SIG-M5 (cell line): ENCODE results near the gene NKIRAS1.
"Not testable (repeated sequence)": the region's sequence is repeated elsewhere in the genome, so short reads cannot be mapped to it uniquely, and the experiment has no call there.

Experiments
- DNase-seq: peaks from one replicate; lab custom pipeline; 2025; lab: John Stamatoyannopoulos, UW

The NKIRAS1 gene

GRCh38 chr3:23940775-23941174 is 24.0 kb upstream of the NKIRAS1 start:
- DNase-seq = no peak

DNA sequence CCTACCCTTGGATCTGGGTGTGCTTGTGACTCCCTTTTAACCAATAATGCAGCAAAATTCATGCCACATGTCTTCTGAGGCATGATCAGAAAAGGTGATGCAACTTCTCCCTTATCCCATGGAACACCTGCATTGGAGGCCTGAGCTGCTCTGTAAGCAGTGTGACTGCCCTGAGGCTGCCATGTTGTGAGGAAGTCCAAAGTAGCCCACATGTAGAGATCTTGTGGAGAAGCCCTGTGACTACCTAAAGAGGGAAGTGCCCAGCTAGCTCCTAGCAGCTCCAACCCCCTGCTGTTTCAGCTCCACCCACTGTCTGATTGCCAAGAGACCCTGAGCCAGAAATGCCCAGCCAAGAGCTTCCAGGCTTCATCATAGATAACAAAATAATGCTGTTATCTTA is 21.9 kb upstream of the NKIRAS1 start:
- DNase-seq = no peak

DNA sequence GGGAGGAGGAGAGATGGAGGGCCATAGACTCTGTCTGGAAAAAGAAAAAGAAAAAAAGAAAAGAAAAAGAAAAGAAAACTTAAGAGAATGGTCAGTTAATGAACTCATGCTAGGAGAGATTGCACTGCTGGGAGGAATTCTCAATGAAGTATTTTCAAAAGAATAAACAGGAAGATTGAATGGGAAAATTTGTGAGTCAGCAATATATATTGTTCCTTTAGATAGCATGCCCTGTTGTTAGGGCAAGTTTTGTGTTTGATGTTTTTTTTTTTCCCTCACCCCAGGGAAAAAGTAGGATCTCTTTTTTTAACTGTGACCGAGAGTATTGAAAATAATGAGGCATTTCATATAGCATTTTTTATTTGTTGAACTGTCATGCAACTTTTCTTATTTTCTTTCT is 20.5 kb upstream of the NKIRAS1 start:
- no peak for DNase-seq

- DNase-seq = no peak
These were observed 17.5 kb upstream of the NKIRAS1 start for GRCh38 chr3:23934253-23934652.

GRCh38 chr3:23932571-23932970 is 15.8 kb upstream of the NKIRAS1 start:
- no peak for DNase-seq

DNA sequence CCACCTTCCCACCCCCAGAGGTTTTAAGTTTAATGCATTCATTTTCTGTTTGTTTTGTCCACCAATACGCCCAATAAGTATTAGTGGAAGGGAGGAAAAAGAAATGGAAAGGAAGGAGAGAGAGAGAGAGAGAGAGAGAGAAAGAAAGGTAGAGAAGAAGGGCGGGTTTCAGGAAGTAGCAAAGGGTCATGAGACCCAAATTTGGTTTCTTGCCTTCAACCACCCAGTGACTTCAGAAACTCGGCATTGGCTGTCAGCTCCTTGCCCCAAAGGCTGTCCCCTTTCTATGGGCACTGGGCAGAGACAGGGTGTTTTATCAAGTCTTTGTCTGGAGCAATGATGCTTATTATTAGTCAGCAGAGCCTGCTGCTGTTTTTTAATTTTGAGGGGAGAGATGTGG is 14.8 kb upstream of the NKIRAS1 start:
- no peak for DNase-seq

DNA sequence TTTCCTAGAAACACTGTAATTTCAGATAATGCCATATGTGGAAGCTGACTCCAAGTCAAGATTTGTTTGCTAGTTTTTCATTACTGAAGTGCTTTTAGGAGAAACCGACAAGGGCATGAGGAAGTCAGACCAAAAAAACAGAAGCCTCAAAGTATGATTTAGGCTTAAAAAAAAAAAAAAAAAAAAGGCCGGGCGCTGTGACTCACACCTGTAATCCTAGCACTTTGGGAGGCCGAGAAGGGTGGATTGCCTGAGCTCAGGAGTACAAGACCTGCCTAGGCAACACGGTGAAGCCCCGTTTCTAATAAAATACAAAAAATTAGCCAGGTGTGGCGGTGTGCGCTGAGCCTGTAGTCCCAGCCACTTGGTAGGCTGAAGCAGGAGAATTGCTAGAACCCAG is 11.7 kb upstream of the NKIRAS1 start:
- DNase-seq = no peak

DNA sequence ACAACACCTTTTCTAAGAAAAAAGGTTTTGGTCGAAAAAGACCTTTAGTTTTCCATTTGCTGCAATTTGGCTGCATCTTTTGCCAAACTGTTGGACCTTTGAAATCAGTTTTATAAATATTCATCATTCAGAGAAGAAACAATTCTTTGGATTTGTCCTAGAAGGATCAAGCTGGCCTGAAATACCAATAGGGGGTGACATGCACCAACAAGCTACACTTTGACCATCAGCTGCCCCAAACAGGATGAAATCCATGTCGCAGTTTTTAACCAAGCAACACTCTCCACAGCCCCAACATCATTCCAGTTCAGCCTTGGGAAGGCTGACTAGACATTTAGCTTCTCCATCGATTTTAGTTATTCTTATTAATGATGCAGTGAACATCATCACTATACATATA is 9.9 kb upstream of the NKIRAS1 start:
- DNase-seq = no peak

- no peak for DNase-seq
These were observed 9.5 kb upstream of the NKIRAS1 start for GRCh38 chr3:23926246-23926645.

GRCh38 chr3:23923786-23924185 is 7.0 kb upstream of the NKIRAS1 start:
- DNase-seq = no peak

DNA sequence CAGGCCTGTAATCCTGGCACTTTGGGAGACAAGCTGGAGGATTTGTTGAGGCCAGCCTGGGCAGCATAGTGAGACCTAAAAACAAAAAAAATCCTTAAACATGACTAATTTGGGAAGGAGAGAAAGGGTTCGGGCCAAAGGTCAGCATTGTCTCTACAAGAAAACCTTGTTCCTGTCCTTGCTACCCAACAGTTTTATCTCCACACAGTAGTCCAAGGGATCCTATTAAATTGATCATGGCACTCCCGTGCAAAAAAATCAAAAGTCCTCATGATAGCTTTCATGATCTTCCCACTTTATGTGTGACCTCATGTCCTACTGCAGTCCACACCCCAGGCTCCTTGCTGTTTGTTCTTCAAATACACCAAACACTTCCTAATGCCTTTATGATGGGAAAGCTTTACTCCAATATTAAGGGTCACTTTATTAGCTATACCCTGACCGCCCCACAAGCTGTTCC is 4.3 kb upstream of the NKIRAS1 start:
- DNase-seq = no peak

- no peak for DNase-seq
These were observed 3.4 kb upstream of the NKIRAS1 start for GRCh38 chr3:23920151-23920655.

DNA sequence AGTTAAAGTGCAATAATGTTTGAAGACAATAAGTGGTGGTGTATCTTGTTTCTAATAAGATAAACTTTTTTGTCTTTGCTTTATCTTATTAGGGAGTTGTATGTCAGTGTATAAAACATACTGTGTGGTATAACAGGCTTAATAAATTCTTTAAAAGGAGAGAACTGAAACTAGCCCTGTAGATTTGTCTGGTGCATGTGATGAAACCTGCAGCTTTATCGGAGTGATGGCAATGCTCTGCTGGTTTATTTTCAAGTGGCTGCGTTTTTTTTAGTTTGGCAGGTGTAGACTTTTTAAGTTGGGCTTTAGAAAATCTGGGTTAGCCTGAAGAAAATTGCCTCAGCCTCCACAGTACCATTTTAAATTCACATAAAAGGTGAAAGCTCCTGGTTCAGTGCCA is 2.8 kb upstream of the NKIRAS1 start:
- DNase-seq = no peak

DNA sequence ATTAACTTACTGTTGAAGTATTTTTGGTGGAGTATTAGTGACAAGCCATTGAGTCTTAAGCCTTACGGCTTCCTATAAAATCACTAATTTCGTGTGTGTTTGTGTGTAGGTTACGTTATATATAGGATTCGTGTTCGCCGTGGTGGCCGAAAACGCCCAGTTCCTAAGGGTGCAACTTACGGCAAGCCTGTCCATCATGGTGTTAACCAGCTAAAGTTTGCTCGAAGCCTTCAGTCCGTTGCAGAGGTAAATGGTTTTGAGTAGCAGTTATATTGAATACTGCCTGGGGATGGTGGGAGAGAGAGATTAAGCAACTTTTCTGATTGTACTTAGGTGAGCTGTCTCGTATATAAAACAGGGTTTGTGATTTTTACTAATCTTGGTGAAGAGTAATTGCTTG is 1.5 kb upstream of the NKIRAS1 start:
- not testable (repeated sequence) for DNase-seq

GRCh38 chr3:23917679-23918303 is 1.0 kb upstream of the NKIRAS1 start:
- not testable (repeated sequence) for DNase-seq

GRCh38 chr3:23916152-23916885 is 471 bp downstream of the NKIRAS1 start:
- no peak for DNase-seq

DNA sequence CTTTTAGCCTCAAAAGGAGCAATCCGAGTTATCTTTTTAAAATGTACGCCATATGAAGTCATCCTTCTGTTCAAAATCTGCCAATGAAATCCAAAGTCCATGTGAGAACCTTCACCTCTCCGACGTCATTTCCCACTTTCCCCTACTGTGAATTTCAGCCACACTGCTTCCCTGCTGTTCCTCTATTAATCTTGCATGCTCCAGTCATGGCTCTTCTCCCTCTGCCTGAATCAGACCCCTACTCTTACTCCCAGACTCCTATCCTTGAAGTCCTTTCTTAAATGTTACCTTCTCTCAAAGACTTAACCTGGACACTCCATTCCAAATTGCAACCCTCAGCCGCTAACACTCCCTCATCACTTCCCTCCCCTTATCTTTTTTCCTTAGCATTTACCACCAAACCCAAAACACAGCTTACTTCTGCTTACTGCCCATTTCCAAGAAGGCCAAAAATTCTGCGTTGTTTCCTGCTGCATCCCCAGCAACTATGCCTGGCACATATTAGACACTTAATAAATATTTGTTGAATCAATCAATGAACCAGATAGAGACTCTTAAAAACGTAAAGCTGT is 1.2 kb downstream of the NKIRAS1 start:
- no peak for DNase-seq

GRCh38 chr3:23913873-23914743 is 2.7 kb downstream of the NKIRAS1 start:
- DNase-seq = no peak

GRCh38 chr3:23913182-23913581 is 3.6 kb downstream of the NKIRAS1 start:
- DNase-seq = no peak

GRCh38 chr3:23912335-23912734 is 4.5 kb downstream of the NKIRAS1 start:
- not testable (repeated sequence) for DNase-seq

- no peak for DNase-seq
These were observed 5.4 kb downstream of the NKIRAS1 start for GRCh38 chr3:23911397-23911796.

GRCh38 chr3:23909341-23909740 is 7.4 kb downstream of the NKIRAS1 start:
- no peak for DNase-seq
